Prostate gland (tissue), 2 donors: ENCODE data around the gene SF3A2. TPM values are rescaled to one million over a fixed set of nuclear protein-coding genes. Genes with fewer than 3 reads are reported as not detected.

Source experiments
- DNase-seq: peaks from one replicate; pipeline ENCODE4 v3.0.0-alpha.2; 2019; ENCODE audit warnings: low spot score
- H3K27ac ChIP-seq, 2 donors: fragments of 200-600 bp; sonication (generic); 2 replicates each; pipeline ENCODE4 v1.5.1; 2017 to 2019
- H3K27me3 ChIP-seq: fragments of 200-600 bp; sonication (generic); replicated peaks from 2 replicates; pipeline ENCODE4 v1.5.1; 2019; ENCODE audit not compliant: insufficient read depth
- H3K36me3 ChIP-seq, 2 donors: fragments of 200-600 bp; sonication (generic); 1 replicate in 1 of 2; 2 replicates in 1 of 2; pipeline versions ENCODE4 v1.5.1 to v1.8.1; 2017 to 2019
- H3K4me1 ChIP-seq: fragments of 200-600 bp; sonication (generic); replicated peaks from 2 replicates; pipeline ENCODE4 v1.5.1; 2019
- H3K4me3 ChIP-seq, 2 donors: fragments of 200-600 bp; sonication (generic); 2 replicates each; pipeline ENCODE4 v1.5.1; 2017 to 2019
- H3K9me3 ChIP-seq: fragments of 200-600 bp; sonication (generic); 2 replicates; pipeline ENCODE4 v1.5.1; 2017
- CTCF ChIP-seq, 4 experiments: fragments of 200-600 bp in 2 of 4; fragments of 450-650 bp in 2 of 4; sonication (generic) in 2 of 4; IDR thresholded peaks; 1 replicate in 3 of 4; 2 replicates in 1 of 4; pipeline ENCODE4 v1.5.1; 2016 to 2019; ENCODE audit warnings: antibody characterized with exemption in 4 of 4, mild to moderate bottlenecking in 2 of 4, moderate library complexity in 2 of 4
- POLR2A ChIP-seq: fragments of 450-650 bp; IDR thresholded peaks from one replicate; pipeline ENCODE4 v1.6.1; 2016; ENCODE audit warnings: antibody characterized with exemption, mild to moderate bottlenecking
- POLR2AphosphoS5 ChIP-seq: sonication (generic); formaldehyde crosslinking; IDR thresholded peaks from one replicate; pipeline ENCODE4 v1.6.1; 2017; ENCODE audit warnings: antibody characterized with exemption
- WGBS: methylation state at CpG from one replicate; pipeline ENCODE4 v1.1.5; 2018; 5-methylcytosine and 5-hydroxymethylcytosine counted together
- intact Hi-C: fragments of 100-400 bp; cut with DNase I; formaldehyde crosslinking; loops from one replicate; pipeline ENCODE4 v1.14.2; 2022
- total RNA-seq, 2 donors: library from RNA; depleted of rRNA; stranded (reverse); fragments of >200 nt; gene quantifications; one replicate each; pipeline ENCODE4 v1.1.0, GENCODE V29; 2016

SF3A2 gene
- total RNA-seq, 2 donors from 2014 or later = 31.9 to 113 TPM

- H3K27ac ChIP-seq = no peak overlapping the region
- intact Hi-C loops = no loop called here
- H3K9me3 ChIP-seq = no peaks in the 10 kb centered on the region
- TF ChIP-seq POLR2AphosphoS5 (no peak), POLR2A (no peak), CTCF (IDR thresholded peaks at IDR 0.05) (no peak)
- WGBS = 93% methylated on average over 59 of the region's 59 CpGs
- peaks cover 6 to 17% of the 10 kb centered on the region in 2 donors for H3K36me3 ChIP-seq
- H3K4me3 ChIP-seq = no peak overlapping the region
- H3K27me3 ChIP-seq = no peaks in the 10 kb centered on the region
- DNase-seq = no peak
- H3K4me1 ChIP-seq = no peaks in the 10 kb centered on the region
Measured at GRCh38 chr19:2226051-2226839, 10.4 kb upstream of the SF3A2 start.

- no peaks in the 10 kb centered on the region for H3K4me1 ChIP-seq
- H3K4me3 ChIP-seq = no peak overlapping the region
- no peaks in the 10 kb centered on the region for H3K27me3 ChIP-seq
- TF ChIP-seq CTCF (IDR thresholded peaks at IDR 0.05) = no peak
- no peak for TF ChIP-seq POLR2AphosphoS5
- no peak for TF ChIP-seq POLR2A
- intact Hi-C loops = no loop called here
- H3K9me3 ChIP-seq = no peaks in the 10 kb centered on the region
- WGBS = 93% methylated on average over 52 of the region's 53 CpGs
- no peak for DNase-seq
- H3K27ac ChIP-seq = no peak overlapping the region
- peaks cover 6 to 17% of the 10 kb centered on the region in 2 donors for H3K36me3 ChIP-seq
Measured at GRCh38 chr19:2226840-2227360, 9.7 kb upstream of the SF3A2 start.

GRCh38 chr19:2227415-2228156 lies 9.0 kb upstream of the SF3A2 start:
- peak; percentile 54 for DNase-seq
- intact Hi-C loops = no loop called here
- TF ChIP-seq CTCF (IDR thresholded peaks at IDR 0.05) = peak in 1 of 4 experiments; percentile 8
- no peak for TF ChIP-seq POLR2AphosphoS5
- TF ChIP-seq POLR2A = no peak
- Histone ChIP-seq H3K27ac (no peak overlapping the region), H3K36me3 (peaks cover 6 to 17% of the 10 kb centered on the region in 2 donors), H3K9me3 (no peaks in the 10 kb centered on the region), H3K4me3 (no peak overlapping the region), H3K4me1 (no peaks in the 10 kb centered on the region), H3K27me3 (no peaks in the 10 kb centered on the region)
- 63% methylated on average over 67 of the region's 67 CpGs for WGBS

GRCh38 chr19:2228157-2229030 lies 8.2 kb upstream of the SF3A2 start:
- H3K36me3 ChIP-seq = peaks cover 6 to 17% of the 10 kb centered on the region in 2 donors
- H3K27me3 ChIP-seq = no peaks in the 10 kb centered on the region
- no peak for TF ChIP-seq POLR2AphosphoS5
- TF ChIP-seq CTCF (IDR thresholded peaks at IDR 0.05) = no peak
- TF ChIP-seq POLR2A = no peak
- intact Hi-C loops = no loop called here
- no peaks in the 10 kb centered on the region for H3K4me1 ChIP-seq
- H3K27ac ChIP-seq = no peak overlapping the region
- H3K9me3 ChIP-seq = no peaks in the 10 kb centered on the region
- no peak for DNase-seq
- no peak overlapping the region for H3K4me3 ChIP-seq
- WGBS = 86% methylated on average over 47 of the region's 48 CpGs
